H1 (cell line): Measurements from ENCODE around the gene PCDHGA2. TPM values are rescaled to one million over a fixed set of nuclear protein-coding genes. Genes with fewer than 3 reads are reported as not detected.

ENCODE experiments used
- CREB1 ChIP-seq: IDR thresholded peaks from 2 replicates; pipeline ENCODE4 v1.6.1; 2012; ENCODE audit warnings: inconsistent platforms
- GABPA ChIP-seq: IDR thresholded peaks from 2 replicates; pipeline ENCODE4 v1.6.1; 2011; ENCODE audit warnings: mild to moderate bottlenecking, low read length, moderate library complexity, borderline replicate concordance; ENCODE audit not compliant: insufficient read depth
- JUND ChIP-seq: IDR thresholded peaks from 2 replicates; pipeline ENCODE4 v1.6.1; 2011; ENCODE audit warnings: mild to moderate bottlenecking, improper control_type of control experiment, low read length
- KDM4A ChIP-seq: IDR thresholded peaks from one replicate; pipeline ENCODE4 v1.7.1; 2012; ENCODE audit warnings: low read depth, mild to moderate bottlenecking, moderate library complexity, low read length, inconsistent platforms; ENCODE audit not compliant: severe bottlenecking
- NANOG ChIP-seq: IDR thresholded peaks from 2 replicates; pipeline ENCODE4 v1.6.1; 2011; ENCODE audit warnings: low read length, low read depth, mild to moderate bottlenecking, inconsistent platforms; ENCODE audit not compliant: insufficient read depth, poor library complexity, severe bottlenecking
- SIRT6 ChIP-seq: IDR thresholded peaks from one replicate; pipeline ENCODE4 v1.7.1; 2012; ENCODE audit warnings: low read length, inconsistent platforms
- TBP ChIP-seq: IDR thresholded peaks from 2 replicates; pipeline ENCODE4 v1.6.1; 2011; ENCODE audit warnings: low read depth, low read length, improper control_type of control experiment
- polyA plus RNA-seq, 7 experiments: library from polyadenylated mRNA; depleted of rRNA in 3 of 7; stranded (reverse) in 5 of 7; unstranded in 2 of 7; fragments of >200 nt in 5 of 7; fragments of 200-250 nt in 2 of 7; gene quantifications; 1 replicate in 5 of 7; 2 replicates in 1 of 7; 4 replicates in 1 of 7; pipeline versions ENCODE4 v1.2.1 to v1.2.3, GENCODE V29; 2011 to 2013; ENCODE audit warnings: missing spikeins in 2 of 7, mixed read lengths in 2 of 7
- total RNA-seq: library from RNA; stranded (reverse); fragmentation: NEBNext Ultra II Directional; extraction: Animal tissue kit (Norgen Biotek cat#: 25700); gene quantifications from 2 replicates; pipeline ENCODE4 v1.2.1, GENCODE V29; 2021
- TF ChIP-seq, protein P1 (sequence below): fragments of 300-600 bp; sonication (generic); IDR thresholded peaks from 2 replicates; pipeline ENCODE4 v1.7.1; 2012; ENCODE audit warnings: low read length, moderate library complexity, mild to moderate bottlenecking, inconsistent platforms; ENCODE audit not compliant: insufficient replicate concordance

PCDHGA2 gene
- total and polyA plus RNA-seq, 2 of the 8 experiments (the other 6 are each of a cell fraction or from before 2014, with no cell fraction given) = 0.32 to 0.39 TPM

- TF ChIP-seq KDM4A (no peak), GABPA (no peak), CREB1 (no peak), SIRT6 (no peak), TBP (no peak), NANOG (no peak), JUND (no peak)
- TF ChIP-seq, protein P1, sequence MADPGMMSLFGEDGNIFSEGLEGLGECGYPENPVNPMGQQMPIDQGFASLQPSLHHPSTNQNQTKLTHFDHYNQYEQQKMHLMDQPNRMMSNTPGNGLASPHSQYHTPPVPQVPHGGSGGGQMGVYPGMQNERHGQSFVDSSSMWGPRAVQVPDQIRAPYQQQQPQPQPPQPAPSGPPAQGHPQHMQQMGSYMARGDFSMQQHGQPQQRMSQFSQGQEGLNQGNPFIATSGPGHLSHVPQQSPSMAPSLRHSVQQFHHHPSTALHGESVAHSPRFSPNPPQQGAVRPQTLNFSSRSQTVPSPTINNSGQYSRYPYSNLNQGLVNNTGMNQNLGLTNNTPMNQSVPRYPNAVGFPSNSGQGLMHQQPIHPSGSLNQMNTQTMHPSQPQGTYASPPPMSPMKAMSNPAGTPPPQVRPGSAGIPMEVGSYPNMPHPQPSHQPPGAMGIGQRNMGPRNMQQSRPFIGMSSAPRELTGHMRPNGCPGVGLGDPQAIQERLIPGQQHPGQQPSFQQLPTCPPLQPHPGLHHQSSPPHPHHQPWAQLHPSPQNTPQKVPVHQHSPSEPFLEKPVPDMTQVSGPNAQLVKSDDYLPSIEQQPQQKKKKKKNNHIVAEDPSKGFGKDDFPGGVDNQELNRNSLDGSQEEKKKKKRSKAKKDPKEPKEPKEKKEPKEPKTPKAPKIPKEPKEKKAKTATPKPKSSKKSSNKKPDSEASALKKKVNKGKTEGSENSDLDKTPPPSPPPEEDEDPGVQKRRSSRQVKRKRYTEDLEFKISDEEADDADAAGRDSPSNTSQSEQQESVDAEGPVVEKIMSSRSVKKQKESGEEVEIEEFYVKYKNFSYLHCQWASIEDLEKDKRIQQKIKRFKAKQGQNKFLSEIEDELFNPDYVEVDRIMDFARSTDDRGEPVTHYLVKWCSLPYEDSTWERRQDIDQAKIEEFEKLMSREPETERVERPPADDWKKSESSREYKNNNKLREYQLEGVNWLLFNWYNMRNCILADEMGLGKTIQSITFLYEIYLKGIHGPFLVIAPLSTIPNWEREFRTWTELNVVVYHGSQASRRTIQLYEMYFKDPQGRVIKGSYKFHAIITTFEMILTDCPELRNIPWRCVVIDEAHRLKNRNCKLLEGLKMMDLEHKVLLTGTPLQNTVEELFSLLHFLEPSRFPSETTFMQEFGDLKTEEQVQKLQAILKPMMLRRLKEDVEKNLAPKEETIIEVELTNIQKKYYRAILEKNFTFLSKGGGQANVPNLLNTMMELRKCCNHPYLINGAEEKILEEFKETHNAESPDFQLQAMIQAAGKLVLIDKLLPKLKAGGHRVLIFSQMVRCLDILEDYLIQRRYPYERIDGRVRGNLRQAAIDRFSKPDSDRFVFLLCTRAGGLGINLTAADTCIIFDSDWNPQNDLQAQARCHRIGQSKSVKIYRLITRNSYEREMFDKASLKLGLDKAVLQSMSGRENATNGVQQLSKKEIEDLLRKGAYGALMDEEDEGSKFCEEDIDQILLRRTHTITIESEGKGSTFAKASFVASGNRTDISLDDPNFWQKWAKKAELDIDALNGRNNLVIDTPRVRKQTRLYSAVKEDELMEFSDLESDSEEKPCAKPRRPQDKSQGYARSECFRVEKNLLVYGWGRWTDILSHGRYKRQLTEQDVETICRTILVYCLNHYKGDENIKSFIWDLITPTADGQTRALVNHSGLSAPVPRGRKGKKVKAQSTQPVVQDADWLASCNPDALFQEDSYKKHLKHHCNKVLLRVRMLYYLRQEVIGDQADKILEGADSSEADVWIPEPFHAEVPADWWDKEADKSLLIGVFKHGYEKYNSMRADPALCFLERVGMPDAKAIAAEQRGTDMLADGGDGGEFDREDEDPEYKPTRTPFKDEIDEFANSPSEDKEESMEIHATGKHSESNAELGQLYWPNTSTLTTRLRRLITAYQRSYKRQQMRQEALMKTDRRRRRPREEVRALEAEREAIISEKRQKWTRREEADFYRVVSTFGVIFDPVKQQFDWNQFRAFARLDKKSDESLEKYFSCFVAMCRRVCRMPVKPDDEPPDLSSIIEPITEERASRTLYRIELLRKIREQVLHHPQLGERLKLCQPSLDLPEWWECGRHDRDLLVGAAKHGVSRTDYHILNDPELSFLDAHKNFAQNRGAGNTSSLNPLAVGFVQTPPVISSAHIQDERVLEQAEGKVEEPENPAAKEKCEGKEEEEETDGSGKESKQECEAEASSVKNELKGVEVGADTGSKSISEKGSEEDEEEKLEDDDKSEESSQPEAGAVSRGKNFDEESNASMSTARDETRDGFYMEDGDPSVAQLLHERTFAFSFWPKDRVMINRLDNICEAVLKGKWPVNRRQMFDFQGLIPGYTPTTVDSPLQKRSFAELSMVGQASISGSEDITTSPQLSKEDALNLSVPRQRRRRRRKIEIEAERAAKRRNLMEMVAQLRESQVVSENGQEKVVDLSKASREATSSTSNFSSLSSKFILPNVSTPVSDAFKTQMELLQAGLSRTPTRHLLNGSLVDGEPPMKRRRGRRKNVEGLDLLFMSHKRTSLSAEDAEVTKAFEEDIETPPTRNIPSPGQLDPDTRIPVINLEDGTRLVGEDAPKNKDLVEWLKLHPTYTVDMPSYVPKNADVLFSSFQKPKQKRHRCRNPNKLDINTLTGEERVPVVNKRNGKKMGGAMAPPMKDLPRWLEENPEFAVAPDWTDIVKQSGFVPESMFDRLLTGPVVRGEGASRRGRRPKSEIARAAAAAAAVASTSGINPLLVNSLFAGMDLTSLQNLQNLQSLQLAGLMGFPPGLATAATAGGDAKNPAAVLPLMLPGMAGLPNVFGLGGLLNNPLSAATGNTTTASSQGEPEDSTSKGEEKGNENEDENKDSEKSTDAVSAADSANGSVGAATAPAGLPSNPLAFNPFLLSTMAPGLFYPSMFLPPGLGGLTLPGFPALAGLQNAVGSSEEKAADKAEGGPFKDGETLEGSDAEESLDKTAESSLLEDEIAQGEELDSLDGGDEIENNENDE = no peak
Measured at GRCh38 chr5:141389153-141390042, 50.8 kb downstream of the PCDHGA2 start (continued).
